ENCODE results near the gene MTG1.
"Not testable (repeated sequence)": the region's sequence is repeated elsewhere in the genome, so short reads cannot be mapped to it uniquely, and the experiment has no call there.

The MTG1 gene

GRCh38 chr10:133370030-133370786 lies 23.7 kb upstream of the MTG1 start:
- POLR2A ChIA-PET = interaction anchor here (1.8 kb wide), 1 partner anchor 9 kb away, joined by 4 read pairs; no protein-coding TSS in a partner anchor
- CTCF ChIA-PET = interaction anchor here (1.2 kb wide), 1 partner anchor 11 kb away, joined by 4 read pairs; no protein-coding TSS in a partner anchor
- TF ChIP-seq, protein P1, sequence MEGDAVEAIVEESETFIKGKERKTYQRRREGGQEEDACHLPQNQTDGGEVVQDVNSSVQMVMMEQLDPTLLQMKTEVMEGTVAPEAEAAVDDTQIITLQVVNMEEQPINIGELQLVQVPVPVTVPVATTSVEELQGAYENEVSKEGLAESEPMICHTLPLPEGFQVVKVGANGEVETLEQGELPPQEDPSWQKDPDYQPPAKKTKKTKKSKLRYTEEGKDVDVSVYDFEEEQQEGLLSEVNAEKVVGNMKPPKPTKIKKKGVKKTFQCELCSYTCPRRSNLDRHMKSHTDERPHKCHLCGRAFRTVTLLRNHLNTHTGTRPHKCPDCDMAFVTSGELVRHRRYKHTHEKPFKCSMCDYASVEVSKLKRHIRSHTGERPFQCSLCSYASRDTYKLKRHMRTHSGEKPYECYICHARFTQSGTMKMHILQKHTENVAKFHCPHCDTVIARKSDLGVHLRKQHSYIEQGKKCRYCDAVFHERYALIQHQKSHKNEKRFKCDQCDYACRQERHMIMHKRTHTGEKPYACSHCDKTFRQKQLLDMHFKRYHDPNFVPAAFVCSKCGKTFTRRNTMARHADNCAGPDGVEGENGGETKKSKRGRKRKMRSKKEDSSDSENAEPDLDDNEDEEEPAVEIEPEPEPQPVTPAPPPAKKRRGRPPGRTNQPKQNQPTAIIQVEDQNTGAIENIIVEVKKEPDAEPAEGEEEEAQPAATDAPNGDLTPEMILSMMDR (IDR thresholded peaks at IDR 0.05; ENCODE audit: control extremely low read depth, extremely low read depth, low read depth, missing control alignments) = no peak
- no peak for DNase-seq (ENCODE audit: extremely low spot score)

- peak; percentile 22 for DNase-seq (ENCODE audit: extremely low spot score)
- ChIA-PET POLR2A (no interaction called here), CTCF (interaction anchor here (1.6 kb wide), 2 partner anchors 17 to 65 kb away, joined by 3 to 4 read pairs; no protein-coding TSS in a partner anchor)
Measured at GRCh38 chr10:133372507-133372906, 21.4 kb upstream of the MTG1 start.

DNA sequence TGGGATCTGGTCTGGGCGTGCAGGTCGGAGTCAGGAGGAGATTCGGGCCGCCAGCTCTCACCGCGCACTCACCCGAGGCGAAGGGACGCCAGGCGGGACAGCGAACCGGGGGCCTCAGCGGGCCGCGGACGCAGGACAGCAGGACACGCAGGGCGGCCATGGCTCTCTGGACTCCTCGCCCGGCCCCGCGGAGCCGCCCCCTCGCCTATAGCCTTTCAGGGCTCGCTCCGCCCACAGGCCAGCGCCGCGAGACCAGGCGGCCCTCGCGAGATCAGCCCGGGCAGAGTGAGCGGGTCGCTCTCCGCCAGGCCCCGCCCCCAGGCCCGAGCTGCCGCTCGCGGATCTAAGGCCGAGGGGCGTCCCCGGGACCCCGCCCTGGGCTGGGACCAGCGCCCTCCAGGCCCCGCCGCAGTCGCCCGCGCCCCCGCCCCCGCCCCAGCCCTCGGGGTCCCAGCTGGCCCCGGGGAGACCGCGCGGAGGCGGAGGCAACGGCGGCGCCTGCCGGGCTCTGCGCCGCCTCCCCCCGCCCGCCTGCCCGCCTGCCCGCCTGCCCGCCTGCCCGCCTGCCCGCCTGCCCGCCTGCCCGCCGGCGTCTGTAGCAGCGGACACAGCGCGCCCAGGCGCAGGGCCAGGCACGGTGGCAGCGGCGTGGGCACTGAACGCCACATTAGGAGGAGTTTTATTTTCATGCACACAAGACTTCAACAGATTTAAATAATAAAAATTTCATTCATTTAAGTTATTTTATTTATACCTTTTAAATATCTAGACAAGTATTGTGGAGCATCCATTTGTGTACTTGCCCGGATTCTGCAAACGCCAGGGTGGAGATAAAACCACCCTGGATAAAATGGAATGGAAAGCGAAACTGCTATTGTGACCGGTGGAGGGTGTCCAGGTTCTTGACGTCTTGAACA lies 20.5 kb upstream of the MTG1 start, which contains the start of gene ECHS1:
Gene ECHS1, minus strand, starts transcription at position 181 of the 917 bp plus-strand sequence. Its CDS starts 21 bp downstream, at position 160.
- ChIA-PET POLR2A (interaction anchor here (0.9 kb wide), 1 partner anchor 95 kb away, joined by 4 read pairs; no protein-coding TSS in a partner anchor), CTCF (interaction anchor here (1.6 kb wide), 2 partner anchors 16 to 64 kb away, joined by 3 to 4 read pairs; no protein-coding TSS in a partner anchor)
- DNase-seq (ENCODE audit: extremely low spot score) = peak; percentile 99
- TF ChIP-seq, protein P1 (IDR thresholded peaks at IDR 0.05; ENCODE audit: control extremely low read depth, extremely low read depth, low read depth, missing control alignments) = no peak

More at GRCh38 chr10:133372507-133372906, 21.4 kb upstream of the MTG1 start:
- TF ChIP-seq, protein P1 (IDR thresholded peaks at IDR 0.05; ENCODE audit: control extremely low read depth, extremely low read depth, low read depth, missing control alignments) = no peak

GRCh38 chr10:133375357-133376115 lies 18.4 kb upstream of the MTG1 start:
- DNase-seq (ENCODE audit: extremely low spot score) = no peak
- POLR2A ChIA-PET = no interaction called here
- TF ChIP-seq, protein P1 (IDR thresholded peaks at IDR 0.05; ENCODE audit: control extremely low read depth, extremely low read depth, low read depth, missing control alignments) = no peak
- CTCF ChIA-PET = interaction anchor here (1.0 to 1.9 kb wide), 2 partner anchors 29 to 46 kb away, joined by 3 to 5 read pairs; partner anchors contain the start of gene PRAP1

GRCh38 chr10:133376183-133376582 lies 17.8 kb upstream of the MTG1 start:
- DNase-seq (ENCODE audit: extremely low spot score); POLR2A ChIA-PET: not testable (repeated sequence)
- CTCF ChIA-PET = interaction anchor here (1.0 to 3.4 kb wide), 3 partner anchors 14 to 47 kb away, joined by 3 to 12 read pairs (median 5); partner anchors contain the start of gene PRAP1

DNA sequence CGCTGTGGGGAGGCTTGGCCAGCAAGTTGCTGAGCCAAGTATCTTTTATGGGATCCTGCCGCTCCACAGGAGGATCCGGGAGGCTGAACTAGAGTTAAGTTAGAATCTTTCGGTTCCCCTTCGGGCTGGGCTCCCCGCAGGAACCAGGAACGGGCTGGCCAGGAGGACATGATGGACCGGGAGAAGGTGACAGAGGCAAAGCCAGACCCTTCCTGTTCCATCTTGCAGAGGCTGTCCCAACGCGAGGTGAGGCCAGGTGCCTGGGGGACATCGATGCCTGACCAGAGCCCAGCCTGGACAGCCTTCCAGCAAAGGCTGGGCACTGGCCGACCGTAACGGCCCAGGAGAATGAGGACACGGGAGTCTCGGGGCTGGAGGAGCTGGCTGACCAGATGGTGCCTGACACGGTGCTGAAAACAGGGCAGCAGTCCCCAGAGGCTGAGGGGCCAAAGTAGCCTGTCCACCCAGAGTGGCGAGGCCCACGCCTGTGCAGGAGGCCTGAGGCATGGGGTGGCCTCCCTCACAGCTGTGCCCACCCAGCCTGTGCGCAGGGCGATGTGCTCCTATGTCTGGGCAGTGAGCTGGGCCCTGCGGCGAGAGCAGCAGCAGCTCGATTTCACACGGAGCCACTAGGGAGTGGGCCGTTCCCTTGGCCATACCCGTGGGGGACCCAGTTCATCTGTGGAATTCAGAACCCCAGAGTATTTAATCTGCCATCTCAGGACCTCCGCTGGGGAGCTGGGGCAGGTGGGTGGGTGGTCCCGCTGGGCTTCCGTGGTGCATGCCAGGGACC lies 16.7 kb upstream of the MTG1 start:
- POLR2A ChIA-PET = interaction anchor here (0.6 kb wide), 1 partner anchor 102 kb away, joined by 3 read pairs; no protein-coding TSS in a partner anchor
- CTCF ChIA-PET = interaction anchor here (1.0 to 3.4 kb wide), 5 partner anchors 12 to 48 kb away, joined by 3 to 12 read pairs (median 3); partner anchors contain the start of gene PRAP1
- TF ChIP-seq, protein P1 (IDR thresholded peaks at IDR 0.05; ENCODE audit: control extremely low read depth, extremely low read depth, low read depth, missing control alignments) = no peak
- DNase-seq (ENCODE audit: extremely low spot score) = no peak

Data from GM10248 (cell line).